ENCODE measurements around the gene ROBO2.

ROBO2 gene

DNA sequence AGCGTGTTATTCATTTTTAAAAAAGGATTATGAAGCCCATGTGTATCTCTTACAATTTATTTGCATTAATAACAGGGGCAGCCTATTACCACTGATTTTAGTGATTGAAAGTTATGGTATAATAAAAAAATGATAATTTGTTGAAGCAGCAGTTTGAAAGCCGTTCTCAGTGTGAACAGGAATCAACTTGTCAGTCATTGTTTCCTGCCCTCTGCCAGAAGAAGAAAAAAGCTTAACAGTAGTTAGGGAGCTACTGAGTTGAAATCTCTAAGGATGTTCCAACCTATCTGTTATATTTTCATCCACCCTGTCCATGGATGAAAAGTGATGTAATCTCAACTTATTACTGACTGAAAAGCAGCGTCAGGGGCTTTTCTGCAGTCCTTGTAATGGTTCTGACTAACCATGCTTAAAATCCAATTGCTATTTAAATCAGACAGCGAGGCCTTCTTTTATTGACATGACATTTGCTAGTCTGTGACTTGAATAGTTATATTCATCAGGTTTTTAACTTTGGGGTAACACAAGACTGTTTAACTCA, 486.7 kb downstream of the ROBO2 start:
- H3K27ac ChIP-seq = no peak overlapping the region
- TF ChIP-seq, protein P1, sequence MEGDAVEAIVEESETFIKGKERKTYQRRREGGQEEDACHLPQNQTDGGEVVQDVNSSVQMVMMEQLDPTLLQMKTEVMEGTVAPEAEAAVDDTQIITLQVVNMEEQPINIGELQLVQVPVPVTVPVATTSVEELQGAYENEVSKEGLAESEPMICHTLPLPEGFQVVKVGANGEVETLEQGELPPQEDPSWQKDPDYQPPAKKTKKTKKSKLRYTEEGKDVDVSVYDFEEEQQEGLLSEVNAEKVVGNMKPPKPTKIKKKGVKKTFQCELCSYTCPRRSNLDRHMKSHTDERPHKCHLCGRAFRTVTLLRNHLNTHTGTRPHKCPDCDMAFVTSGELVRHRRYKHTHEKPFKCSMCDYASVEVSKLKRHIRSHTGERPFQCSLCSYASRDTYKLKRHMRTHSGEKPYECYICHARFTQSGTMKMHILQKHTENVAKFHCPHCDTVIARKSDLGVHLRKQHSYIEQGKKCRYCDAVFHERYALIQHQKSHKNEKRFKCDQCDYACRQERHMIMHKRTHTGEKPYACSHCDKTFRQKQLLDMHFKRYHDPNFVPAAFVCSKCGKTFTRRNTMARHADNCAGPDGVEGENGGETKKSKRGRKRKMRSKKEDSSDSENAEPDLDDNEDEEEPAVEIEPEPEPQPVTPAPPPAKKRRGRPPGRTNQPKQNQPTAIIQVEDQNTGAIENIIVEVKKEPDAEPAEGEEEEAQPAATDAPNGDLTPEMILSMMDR (conservative IDR thresholded peaks at IDR 0.05; ENCODE audit: low read depth) = no peak
- DNase-seq (ENCODE audit: low spot score) = no peak
- ChIA-PET POLR2A (ENCODE audit: low non-redundant PET) (no interaction called here), CTCF (no interaction called here)

- no peak overlapping the region for H3K27ac ChIP-seq
- TF ChIP-seq, protein P1 (conservative IDR thresholded peaks at IDR 0.05; ENCODE audit: low read depth) = no peak
- ChIA-PET POLR2A (ENCODE audit: low non-redundant PET) (no interaction called here), CTCF (no interaction called here)
- no peak for DNase-seq (ENCODE audit: low spot score)
Observed at GRCh38 chr3:77529522-77529921, 489.6 kb downstream of the ROBO2 start.

DNA sequence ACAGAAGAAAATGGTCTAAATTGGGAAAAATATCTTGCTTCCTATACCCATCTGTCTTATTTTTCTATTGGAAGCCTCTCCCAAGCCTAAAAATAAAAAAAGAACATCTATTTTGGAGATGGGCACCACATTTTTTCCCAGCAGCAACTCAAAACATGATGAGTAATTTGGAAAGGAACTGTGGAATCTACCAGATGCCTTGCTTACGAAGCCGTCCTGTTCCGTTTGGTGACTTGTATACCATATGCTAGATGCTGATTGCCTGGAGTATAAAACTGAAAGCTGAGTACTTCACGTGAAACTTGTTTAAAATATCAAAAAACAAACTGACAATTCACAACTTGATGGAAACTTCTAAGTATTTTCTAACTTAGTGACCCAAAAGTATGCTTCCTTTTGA, 491.0 kb downstream of the ROBO2 start:
- no peak overlapping the region for H3K27ac ChIP-seq
- TF ChIP-seq, protein P1 (conservative IDR thresholded peaks at IDR 0.05; ENCODE audit: low read depth) = no peak
- DNase-seq (ENCODE audit: low spot score) = no peak
- ChIA-PET POLR2A (ENCODE audit: low non-redundant PET) (no interaction called here), CTCF (no interaction called here)

DNA sequence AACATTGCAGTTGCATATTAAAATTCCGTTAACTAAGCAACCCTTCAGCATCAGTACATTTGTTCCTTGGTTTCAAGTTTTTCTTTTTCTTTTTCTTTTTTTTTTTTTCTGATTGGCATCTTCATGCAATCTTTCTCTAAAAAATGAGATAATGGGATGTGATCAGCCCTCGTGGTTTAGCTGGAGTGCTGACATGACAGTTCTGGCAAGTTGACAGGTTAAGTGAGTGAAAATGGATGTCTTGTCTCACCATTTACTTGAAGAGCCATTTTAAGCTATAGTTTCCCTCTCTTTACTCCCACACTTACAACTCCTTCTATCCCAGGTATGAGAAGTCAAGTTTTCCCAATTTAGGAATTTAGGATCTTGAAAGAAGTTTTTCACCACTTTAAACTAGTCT, 495.2 kb downstream of the ROBO2 start:
- ChIA-PET POLR2A (ENCODE audit: low non-redundant PET) (no interaction called here), CTCF (no interaction called here)
- no peak overlapping the region for H3K27ac ChIP-seq
- TF ChIP-seq, protein P1 (conservative IDR thresholded peaks at IDR 0.05; ENCODE audit: low read depth) = no peak
- no peak for DNase-seq (ENCODE audit: low spot score)

DNA sequence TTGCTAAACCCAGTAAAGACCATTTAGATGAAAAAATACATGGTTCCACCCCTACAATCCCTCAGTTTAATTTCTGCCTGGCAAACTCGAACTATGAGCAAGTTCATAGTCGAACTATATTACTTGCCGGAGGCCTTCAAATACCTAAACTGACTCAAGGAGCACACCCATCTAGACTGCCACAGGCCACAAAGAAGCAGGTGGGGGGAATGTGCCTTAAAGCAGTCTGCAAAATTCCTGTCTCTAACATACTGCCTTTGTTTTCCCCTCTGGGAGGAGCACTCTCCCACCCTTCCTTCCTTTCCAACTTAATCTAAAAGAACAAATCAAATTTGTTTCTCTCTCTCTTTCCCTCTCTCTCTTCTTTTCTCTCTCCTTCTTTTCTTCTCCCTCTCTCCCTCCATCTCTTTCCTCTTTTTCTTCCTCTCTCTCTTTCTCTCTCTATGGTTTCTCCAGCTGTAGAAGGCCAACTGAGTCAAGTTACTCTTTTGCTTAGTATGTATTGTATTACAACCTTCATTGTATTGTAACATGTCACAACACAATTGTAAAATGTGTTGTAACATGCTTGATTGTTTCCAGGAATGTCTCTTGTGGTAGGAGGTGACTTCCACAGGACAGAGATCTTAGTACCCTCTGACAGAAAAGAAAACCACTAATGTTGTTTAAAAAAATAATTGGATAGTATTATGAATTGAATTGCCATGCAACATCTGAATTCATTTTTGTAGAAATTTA, 496.3 kb downstream of the ROBO2 start:
- H3K27ac ChIP-seq = no peak overlapping the region
- CTCF ChIA-PET = no interaction called here
- TF ChIP-seq, protein P1 (conservative IDR thresholded peaks at IDR 0.05; ENCODE audit: low read depth) = no peak
- DNase-seq (ENCODE audit: low spot score) = no peak
- POLR2A ChIA-PET (ENCODE audit: low non-redundant PET) = no interaction called here

- H3K27ac ChIP-seq = no peak overlapping the region
- TF ChIP-seq, protein P1 (conservative IDR thresholded peaks at IDR 0.05; ENCODE audit: low read depth) = no peak
- POLR2A ChIA-PET (ENCODE audit: low non-redundant PET) = no interaction called here
- DNase-seq (ENCODE audit: low spot score) = no peak
- CTCF ChIA-PET = no interaction called here
Observed at GRCh38 chr3:77539014-77539413, 499.1 kb downstream of the ROBO2 start.
